Lower leg skin (tissue), 4 donors: ENCODE results near the gene POLL. TPM values are rescaled to one million over a fixed set of nuclear protein-coding genes. Genes with fewer than 3 reads are reported as not detected.
"Not testable (repeated sequence)": the region's sequence is repeated elsewhere in the genome, so short reads cannot be mapped to it uniquely, and the experiment has no call there.

ENCODE experiments used
- DNase-seq, 2 donors: peaks; one replicate each; pipeline ENCODE4 v3.0.0-alpha.2; 2019; ENCODE audit warnings: low spot score in 2 of 2
- H3K4me3 ChIP-seq: fragments of 200-600 bp; sonication (generic); 2 replicates; pipeline ENCODE4 v1.5.1; 2017; ENCODE audit warnings: mild to moderate bottlenecking, low read depth; ENCODE audit not compliant: poor library complexity, severe bottlenecking
- POLR2A ChIP-seq, 2 donors: fragments of 450-650 bp; IDR thresholded peaks; one replicate each; pipeline ENCODE4 v1.6.1; 2016 to 2017; ENCODE audit warnings: antibody characterized with exemption in 2 of 2, mild to moderate bottlenecking in 1 of 2, moderate library complexity in 1 of 2
- WGBS, 2 donors: methylation state at CpG; one replicate each; pipeline ENCODE4 v1.1.5; 2018; 5-methylcytosine and 5-hydroxymethylcytosine counted together
- intact Hi-C: fragments of 100-400 bp; cut with DNase I; formaldehyde crosslinking; loops from one replicate; pipeline ENCODE4 v1.15.0; 2023; ENCODE audit warnings: low total_unique reads
- total RNA-seq, 4 donors: library from RNA; depleted of rRNA; stranded (reverse); fragments of >200 nt; gene quantifications; one replicate each; pipeline ENCODE4 v1.1.0, GENCODE V29; 2016
- TF ChIP-seq, protein P1 (sequence below), 3 donors: fragments of 450-650 bp; IDR thresholded peaks; one replicate each; pipeline ENCODE4 v1.5.1; 2016; ENCODE audit warnings: antibody characterized with exemption in 3 of 3, mild to moderate bottlenecking in 3 of 3, moderate library complexity in 2 of 3

POLL gene
- total RNA-seq, 4 donors from 2014 or later: 13.6 to 19.9 (median 17.1) TPM

DNA sequence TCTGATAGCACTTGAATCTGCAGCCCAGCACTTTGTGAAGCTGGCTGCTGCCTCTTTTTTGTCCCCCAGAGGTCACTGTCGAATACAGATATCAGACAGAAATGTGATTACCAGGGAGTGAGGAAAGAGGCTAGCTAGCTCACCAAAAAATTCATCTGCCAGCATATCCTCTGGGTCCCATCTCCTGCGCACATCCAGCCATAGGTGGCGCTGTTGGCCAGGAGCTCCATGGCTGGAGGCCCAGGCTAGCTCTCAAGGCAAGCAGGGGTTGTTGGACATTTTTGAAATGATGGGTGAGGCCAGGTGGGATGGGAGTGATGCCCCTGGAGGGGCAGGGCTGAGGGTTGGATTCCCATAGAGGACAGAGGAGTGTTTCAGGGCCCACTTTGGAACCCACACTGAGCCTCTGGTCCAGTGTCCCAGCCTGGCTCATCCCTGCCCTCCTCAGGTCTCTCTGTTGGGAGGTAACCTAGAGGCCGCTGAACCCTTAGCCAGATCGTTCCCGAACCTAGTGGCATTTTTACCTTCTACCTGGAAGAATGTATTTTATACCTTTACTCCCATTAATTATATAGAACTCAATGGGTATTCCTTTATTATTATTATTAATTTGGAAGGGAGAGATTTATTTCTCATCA, 14.8 kb upstream of the POLL start:
- WGBS, 2 donors: 49 to 55% methylated on average over 6 of the region's 6 CpGs
- intact Hi-C loops: loop anchor here (5.0 to 10.0 kb wide), 2 partner anchors 179 to 1392 kb away; partner anchors contain the start of gene NPM3

DNA sequence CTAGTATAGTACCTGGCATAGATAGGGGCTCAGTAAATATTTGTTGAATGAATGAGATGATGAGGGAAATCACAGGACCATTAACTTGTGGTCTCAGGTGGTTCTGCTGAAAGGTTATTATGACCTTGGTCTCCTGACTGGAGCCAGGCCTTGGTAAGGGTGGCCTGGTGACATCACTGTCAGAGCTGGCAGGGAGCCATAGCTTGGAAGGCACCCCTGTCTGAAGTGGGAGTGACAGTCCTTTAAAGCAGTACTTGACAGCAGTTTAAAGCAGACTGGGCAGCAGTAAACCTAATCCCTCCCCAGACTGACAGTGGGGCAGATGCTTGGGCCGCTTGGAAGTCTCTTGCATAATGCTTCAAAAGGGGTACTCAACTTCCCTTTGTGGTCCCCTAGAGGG, 13.5 kb upstream of the POLL start:
- TF ChIP-seq POLR2A (IDR thresholded peaks at IDR 0.05): no peak
- TF ChIP-seq, protein P1, sequence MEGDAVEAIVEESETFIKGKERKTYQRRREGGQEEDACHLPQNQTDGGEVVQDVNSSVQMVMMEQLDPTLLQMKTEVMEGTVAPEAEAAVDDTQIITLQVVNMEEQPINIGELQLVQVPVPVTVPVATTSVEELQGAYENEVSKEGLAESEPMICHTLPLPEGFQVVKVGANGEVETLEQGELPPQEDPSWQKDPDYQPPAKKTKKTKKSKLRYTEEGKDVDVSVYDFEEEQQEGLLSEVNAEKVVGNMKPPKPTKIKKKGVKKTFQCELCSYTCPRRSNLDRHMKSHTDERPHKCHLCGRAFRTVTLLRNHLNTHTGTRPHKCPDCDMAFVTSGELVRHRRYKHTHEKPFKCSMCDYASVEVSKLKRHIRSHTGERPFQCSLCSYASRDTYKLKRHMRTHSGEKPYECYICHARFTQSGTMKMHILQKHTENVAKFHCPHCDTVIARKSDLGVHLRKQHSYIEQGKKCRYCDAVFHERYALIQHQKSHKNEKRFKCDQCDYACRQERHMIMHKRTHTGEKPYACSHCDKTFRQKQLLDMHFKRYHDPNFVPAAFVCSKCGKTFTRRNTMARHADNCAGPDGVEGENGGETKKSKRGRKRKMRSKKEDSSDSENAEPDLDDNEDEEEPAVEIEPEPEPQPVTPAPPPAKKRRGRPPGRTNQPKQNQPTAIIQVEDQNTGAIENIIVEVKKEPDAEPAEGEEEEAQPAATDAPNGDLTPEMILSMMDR (IDR thresholded peaks at IDR 0.05): no peak
- intact Hi-C loops: loop anchor here (5.0 to 10.0 kb wide), 2 partner anchors 181 to 1393 kb away; partner anchors contain the start of gene NPM3
- DNase-seq: no peak
- H3K4me3 ChIP-seq: no peak overlapping the region
- WGBS, 2 donors: 63 to 100% methylated on average over 1 of the region's 1 CpG

More for the DNA sequence above, 14.8 kb upstream of the POLL start:
- no peak overlapping the region for H3K4me3 ChIP-seq
- DNase-seq: peak; percentile 59 to 89
- TF ChIP-seq, protein P1 (IDR thresholded peaks at IDR 0.05): peak in 1 of 3 donors; percentile 56
- no peak for TF ChIP-seq POLR2A (IDR thresholded peaks at IDR 0.05)

DNA sequence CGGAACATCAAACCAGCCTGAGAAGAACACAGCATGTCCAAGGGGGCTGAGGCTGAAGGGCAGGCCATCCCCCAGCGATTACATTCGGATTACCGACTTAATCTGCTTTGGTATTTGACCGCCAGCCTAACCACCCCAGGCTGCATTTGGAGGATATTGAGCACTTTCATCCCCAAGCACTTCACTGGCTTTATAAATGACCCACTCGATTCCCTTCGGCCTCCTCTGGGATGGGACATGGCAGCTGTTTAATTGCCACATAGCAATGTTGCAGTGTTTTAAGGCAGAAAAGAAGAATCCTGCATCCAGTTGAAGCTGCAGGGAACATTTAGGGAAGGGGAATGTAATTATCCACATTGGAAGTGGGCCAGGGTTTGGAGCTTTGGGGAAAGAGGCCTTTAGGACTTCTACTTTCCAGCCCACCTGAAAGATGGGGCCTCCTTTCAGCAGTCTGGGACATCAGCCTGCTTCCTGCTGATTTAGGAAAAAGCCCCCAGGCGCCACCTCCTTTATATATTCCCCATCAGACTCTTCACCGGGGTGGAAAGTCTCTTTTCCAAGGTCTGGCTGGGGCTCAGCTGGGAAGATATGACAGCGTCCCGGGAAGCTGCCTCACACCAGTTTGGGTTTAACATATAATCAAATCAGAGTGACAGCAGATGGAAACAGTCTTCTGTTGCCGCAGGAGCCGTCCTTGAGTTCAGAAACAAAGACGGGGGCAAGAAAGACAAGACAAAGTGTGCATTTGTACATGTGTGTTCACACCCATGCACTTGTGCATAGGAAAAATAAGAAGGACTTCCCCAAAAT, 9.2 kb upstream of the POLL start:
- WGBS, 2 donors: 79% methylated on average over 14 of the region's 14 CpGs
- DNase-seq: no peak
- intact Hi-C loops: no loop called here
- no peak overlapping the region for H3K4me3 ChIP-seq
- TF ChIP-seq, protein P1 (IDR thresholded peaks at IDR 0.05): no peak
- no peak for TF ChIP-seq POLR2A (IDR thresholded peaks at IDR 0.05)

DNA sequence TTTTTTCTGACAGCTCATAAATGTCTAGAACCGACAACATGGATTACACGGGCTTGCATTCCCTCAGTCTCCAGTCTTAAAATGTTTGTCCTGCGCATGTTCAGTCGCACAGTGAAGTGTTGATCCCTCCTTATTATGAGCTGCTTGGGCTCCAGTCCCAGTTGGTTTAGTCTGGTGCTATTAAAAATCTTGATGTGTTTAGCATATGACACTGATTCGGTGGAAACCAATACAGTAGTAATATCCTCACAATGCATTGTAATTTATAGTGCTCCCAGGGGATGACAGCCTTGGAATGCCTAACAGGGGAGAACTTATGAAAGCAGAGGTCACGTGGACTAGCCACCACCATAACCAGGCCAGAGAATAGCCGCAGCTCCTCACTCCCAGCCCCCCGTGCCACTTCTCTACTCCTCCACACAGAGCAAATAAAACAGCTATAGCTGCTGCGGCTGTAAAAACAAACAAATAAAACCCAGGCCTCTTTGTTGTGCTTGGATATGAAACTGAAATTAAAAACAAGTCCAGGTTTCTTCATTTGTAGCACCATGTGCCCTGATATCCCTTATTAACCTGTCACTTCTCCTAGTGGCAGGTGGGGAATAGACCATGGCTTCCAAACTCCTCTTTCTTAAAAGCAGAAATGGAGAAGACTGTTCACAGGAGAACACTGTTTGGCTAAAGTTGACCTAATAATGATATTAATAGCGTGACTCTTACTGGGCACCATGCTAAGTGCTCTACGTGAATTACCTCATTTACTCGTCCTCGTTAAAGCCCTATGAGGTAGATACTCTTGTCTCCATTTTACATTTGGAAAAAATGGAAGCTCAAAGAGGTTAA, 7.8 kb upstream of the POLL start:
- 80 to 81% methylated on average over 13 of the region's 13 CpGs for WGBS, 2 donors
- H3K4me3 ChIP-seq: no peak overlapping the region
- TF ChIP-seq POLR2A (IDR thresholded peaks at IDR 0.05): no peak
- TF ChIP-seq, protein P1 (IDR thresholded peaks at IDR 0.05): no peak
- intact Hi-C loops: no loop called here
- no peak for DNase-seq

DNA sequence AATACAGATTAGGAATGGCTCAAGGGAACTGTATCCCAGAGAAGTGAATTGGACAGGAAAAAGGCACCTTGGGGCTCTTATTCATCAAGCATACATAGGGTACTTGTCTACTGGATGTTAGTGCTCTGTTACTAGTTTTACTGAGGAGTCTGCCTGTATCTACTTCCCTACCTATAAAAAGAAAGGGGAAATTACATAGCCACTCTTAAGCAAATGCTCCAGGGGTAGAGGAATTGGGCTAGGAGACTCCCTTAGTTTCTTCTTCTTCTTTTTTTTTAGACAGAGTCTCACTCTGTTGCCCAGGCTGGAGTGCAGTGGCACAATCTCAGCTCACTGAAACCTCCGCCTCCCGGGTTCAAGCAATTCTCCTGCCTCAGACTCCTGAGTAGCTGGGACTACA, 5.3 kb upstream of the POLL start:
- H3K4me3 ChIP-seq, DNase-seq, intact Hi-C loops: not testable (repeated sequence)
- WGBS, 2 donors: 93 to 94% methylated on average over 2 of the region's 2 CpGs
